Measurements from ENCODE around the gene ITGB2.

- TF ChIP-seq EP300 (IDR thresholded peaks at IDR 0.05), result no peak
- TF ChIP-seq POLR2A (IDR thresholded peaks at IDR 0.05), result no peak
- no peak for TF ChIP-seq CTCF (IDR thresholded peaks at IDR 0.05)
- no peak for TF ChIP-seq POLR2AphosphoS5 (IDR thresholded peaks at IDR 0.05)
These were observed 76.4 kb downstream of the ITGB2 start for GRCh38 chr21:44844256-44844655.

All from suprapubic skin (tissue), 4 donors.